SJCRH30 (cell line): ENCODE data around the gene SIGLEC8. TPM values are rescaled to one million over a fixed set of nuclear protein-coding genes. Genes with fewer than 3 reads are reported as not detected.
"Not testable (repeated sequence)": the region's sequence is repeated elsewhere in the genome, so short reads cannot be mapped to it uniquely, and the experiment has no call there.

Source experiments
- DNase-seq, 2 experiments: peaks; one replicate each; pipeline ENCODE4 v3.0.0-alpha.2; 2015 to 2020
- H3K27ac ChIP-seq: fragments of 250-450 bp; sonication (Bioruptor Pico); 2 replicates; pipeline ENCODE4 v1.5.1; 2020; ENCODE audit warnings: mild to moderate bottlenecking, moderate library complexity
- H3K27me3 ChIP-seq: fragments of 250-450 bp; sonication (Bioruptor Pico); 2 replicates; pipeline ENCODE4 v1.5.1; 2020; ENCODE audit warnings: mild to moderate bottlenecking, moderate library complexity
- H3K36me3 ChIP-seq: fragments of 250-450 bp; sonication (Bioruptor Pico); 2 replicates; pipeline ENCODE4 v1.5.1; 2020; ENCODE audit warnings: mild to moderate bottlenecking, moderate library complexity
- H3K4me1 ChIP-seq: fragments of 250-450 bp; sonication (Bioruptor Pico); 2 replicates; pipeline ENCODE4 v1.5.1; 2020; ENCODE audit warnings: mild to moderate bottlenecking, moderate library complexity
- H3K4me3 ChIP-seq: fragments of 250-450 bp; sonication (Bioruptor Pico); 2 replicates; pipeline ENCODE4 v1.5.1; 2020; ENCODE audit warnings: mild to moderate bottlenecking, moderate library complexity
- H3K9me3 ChIP-seq: fragments of 250-450 bp; sonication (Bioruptor Pico); replicated peaks from 2 replicates; pipeline ENCODE4 v1.5.1; 2020; ENCODE audit warnings: mild to moderate bottlenecking, moderate library complexity
- total RNA-seq: library from RNA; depleted of rRNA; stranded (reverse); fragments of >200 nt; shearing (Covaris generic); gene quantifications from 2 replicates; pipeline ENCODE4 v1.2.3, GENCODE V29; 2014

The SIGLEC8 gene
- total RNA-seq, 1 experiment from 2014 or later, result not detected

GRCh38 chr19:51463976-51464581, 5.8 kb upstream of the SIGLEC8 start:
- H3K27ac ChIP-seq, H3K27me3 ChIP-seq: not testable (repeated sequence)

GRCh38 chr19:51462681-51463080, 4.4 kb upstream of the SIGLEC8 start:
- Histone ChIP-seq H3K27me3 (no peaks in the 10 kb centered on the region), H3K4me3 (no peak overlapping the region), H3K4me1 (no peaks in the 10 kb centered on the region), H3K36me3 (no peaks in the 10 kb centered on the region), H3K27ac (no peak overlapping the region), H3K9me3 (no peaks in the 10 kb centered on the region)
- DNase-seq, result no peak

More at GRCh38 chr19:51463976-51464581, 5.8 kb upstream of the SIGLEC8 start:
- not testable (repeated sequence) for DNase-seq, H3K36me3 ChIP-seq, H3K9me3 ChIP-seq, H3K4me3 ChIP-seq, H3K4me1 ChIP-seq

DNA sequence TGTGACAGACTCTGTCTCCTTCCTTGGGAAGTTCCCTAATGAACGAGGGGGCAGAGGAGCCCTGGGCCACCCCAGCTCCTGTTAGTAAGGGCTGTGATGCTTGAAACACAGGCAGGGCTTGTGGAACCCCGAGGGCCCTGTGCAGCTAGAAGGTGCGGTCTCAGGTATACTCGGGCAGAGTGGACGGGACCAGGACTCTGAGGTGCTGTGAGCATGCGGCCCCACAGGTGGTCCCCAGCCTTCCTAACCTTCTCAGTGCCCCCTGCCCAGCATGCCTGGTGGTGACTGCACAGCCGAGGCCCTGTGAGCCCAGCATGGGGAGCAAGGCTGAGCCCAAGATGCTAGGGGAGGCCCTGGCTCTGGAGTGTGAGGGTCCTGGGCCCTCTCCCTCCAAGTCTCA, 4.0 kb upstream of the SIGLEC8 start:
- no peak overlapping the region for H3K27ac ChIP-seq
- H3K4me3 ChIP-seq, result no peak overlapping the region
- no peaks in the 10 kb centered on the region for H3K36me3 ChIP-seq
- no peaks in the 10 kb centered on the region for H3K27me3 ChIP-seq
- H3K9me3 ChIP-seq, result no peaks in the 10 kb centered on the region
- H3K4me1 ChIP-seq, result no peaks in the 10 kb centered on the region
- no peak for DNase-seq

- Histone ChIP-seq H3K36me3 (no peaks in the 10 kb centered on the region), H3K9me3 (no peaks in the 10 kb centered on the region), H3K27me3 (no peaks in the 10 kb centered on the region), H3K27ac (no peak overlapping the region), H3K4me1 (no peaks in the 10 kb centered on the region), H3K4me3 (no peak overlapping the region)
- DNase-seq, result no peak
Measured at GRCh38 chr19:51461723-51462161, 3.5 kb upstream of the SIGLEC8 start.

GRCh38 chr19:51460164-51460992, 2.1 kb upstream of the SIGLEC8 start:
- Histone ChIP-seq H3K4me1 (no peaks in the 10 kb centered on the region), H3K27ac (no peak overlapping the region), H3K9me3 (no peaks in the 10 kb centered on the region), H3K4me3 (peak overlapping the region; percentile 48), H3K36me3 (no peaks in the 10 kb centered on the region), H3K27me3 (no peaks in the 10 kb centered on the region)
- DNase-seq, result peak; percentile 37 to 50

- no peaks in the 10 kb centered on the region for H3K27me3 ChIP-seq
- no peak overlapping the region for H3K4me3 ChIP-seq
- DNase-seq, result no peak
- no peaks in the 10 kb centered on the region for H3K9me3 ChIP-seq
- H3K27ac ChIP-seq, result no peak overlapping the region
- no peaks in the 10 kb centered on the region for H3K36me3 ChIP-seq
- no peaks in the 10 kb centered on the region for H3K4me1 ChIP-seq
Measured at GRCh38 chr19:51458899-51459505, 748 bp upstream of the SIGLEC8 start.

GRCh38 chr19:51457351-51458013, 772 bp downstream of the SIGLEC8 start:
- H3K36me3 ChIP-seq, result no peaks in the 10 kb centered on the region
- no peaks in the 10 kb centered on the region for H3K9me3 ChIP-seq
- H3K4me3 ChIP-seq, result no peak overlapping the region
- DNase-seq, result no peak
- H3K27me3 ChIP-seq, result no peaks in the 10 kb centered on the region
- H3K4me1 ChIP-seq, result no peaks in the 10 kb centered on the region
- no peak overlapping the region for H3K27ac ChIP-seq

DNA sequence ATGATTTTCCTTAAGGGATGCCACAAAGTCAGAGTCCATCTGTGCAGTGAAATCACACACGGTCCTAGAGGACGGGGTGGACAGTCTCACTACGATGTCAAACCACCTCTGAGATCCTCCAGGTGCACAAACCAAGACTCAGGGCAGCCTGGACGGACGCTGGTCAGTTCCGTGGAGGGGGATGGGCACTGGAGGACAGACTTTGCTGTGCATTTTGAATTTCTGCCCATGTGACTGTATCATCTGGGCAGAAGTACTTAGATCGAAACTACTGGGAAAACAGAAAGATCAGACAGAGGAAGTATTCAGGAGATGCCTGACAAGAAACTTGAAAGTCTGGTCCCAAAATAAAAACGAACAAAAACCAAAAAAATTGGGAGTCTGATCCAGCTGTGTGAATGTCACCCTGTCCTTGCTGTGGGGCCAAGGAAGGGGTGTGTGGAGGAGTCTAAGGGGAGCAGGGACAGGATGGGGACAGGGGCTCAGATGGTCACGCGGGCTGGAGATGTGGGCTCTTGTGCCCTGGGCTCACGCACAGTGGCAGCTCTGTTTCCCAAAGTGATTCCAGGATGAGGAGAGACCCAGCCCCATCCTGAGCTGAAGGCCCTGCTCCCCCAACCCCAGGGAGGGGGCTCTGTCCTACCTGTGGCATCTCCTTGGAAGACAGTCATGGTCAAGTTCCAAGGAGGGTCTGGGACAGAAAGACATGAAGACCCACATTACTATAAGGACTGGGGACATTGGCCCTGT, 1.5 kb downstream of the SIGLEC8 start:
- no peaks in the 10 kb centered on the region for H3K4me1 ChIP-seq
- no peak overlapping the region for H3K27ac ChIP-seq
- no peak for DNase-seq
- no peaks in the 10 kb centered on the region for H3K27me3 ChIP-seq
- H3K9me3 ChIP-seq, result no peaks in the 10 kb centered on the region
- no peak overlapping the region for H3K4me3 ChIP-seq
- H3K36me3 ChIP-seq, result no peaks in the 10 kb centered on the region

DNA sequence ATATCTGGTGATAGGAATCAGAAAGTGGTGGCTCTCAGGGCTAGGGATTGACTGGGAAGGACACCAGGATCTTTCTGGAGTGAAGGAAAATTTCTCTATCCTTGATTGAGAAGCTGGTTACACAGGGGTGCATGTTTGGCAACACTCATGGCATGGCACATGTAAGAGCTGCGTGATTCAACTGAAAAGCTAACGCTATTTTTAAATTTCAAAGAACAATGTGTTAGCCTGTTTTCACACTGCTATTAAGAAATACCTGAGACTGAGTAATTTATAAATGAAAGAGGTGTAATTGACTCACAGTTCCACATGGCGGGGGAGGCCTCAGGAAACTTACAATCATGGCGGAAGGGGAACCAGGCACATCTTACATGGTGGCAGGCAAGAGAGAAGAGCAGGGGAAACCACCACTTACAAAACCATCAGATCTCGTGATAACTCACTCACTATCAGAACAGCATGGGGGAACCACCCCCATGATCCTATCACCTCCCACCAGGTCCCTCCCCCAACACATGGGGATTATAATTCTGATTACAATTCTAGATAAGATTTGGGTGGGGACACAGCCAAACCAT, 7.4 kb downstream of the SIGLEC8 start:
- DNase-seq, result no peak
- H3K36me3 ChIP-seq, result no peaks in the 10 kb centered on the region
- no peak overlapping the region for H3K27ac ChIP-seq

DNA sequence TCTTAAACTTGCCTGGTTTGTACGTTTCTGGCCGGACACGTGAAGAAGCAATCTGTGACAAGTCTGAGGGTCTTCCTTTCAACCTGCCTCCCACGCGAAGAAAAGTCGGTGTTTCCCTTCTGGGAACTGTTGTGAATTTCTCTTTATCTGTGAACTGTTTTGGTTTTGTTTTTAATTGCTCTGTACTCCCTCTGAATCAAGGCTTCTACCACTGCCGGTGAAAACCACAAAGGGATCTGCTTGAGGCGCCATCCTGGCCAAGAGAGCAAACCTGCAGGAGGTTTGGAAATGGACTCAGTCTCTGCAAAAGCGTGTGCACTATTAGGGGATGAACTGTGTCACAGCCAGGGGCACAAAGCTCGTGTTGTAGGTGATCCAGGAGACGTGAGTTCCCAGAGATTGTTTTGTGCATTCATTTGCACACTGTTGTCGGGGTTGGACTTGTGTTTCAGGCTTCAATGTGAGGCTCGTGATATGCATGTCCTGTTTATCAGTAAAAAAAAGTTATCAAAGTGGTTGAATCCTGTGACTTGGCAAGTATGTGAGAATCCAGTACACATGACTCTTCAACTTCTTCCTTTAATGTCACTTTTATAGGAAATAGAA, 9.7 kb downstream of the SIGLEC8 start:
- Histone ChIP-seq H3K4me1 (no peaks in the 10 kb centered on the region), H3K9me3 (no peaks in the 10 kb centered on the region), H3K4me3 (no peak overlapping the region), H3K36me3 (no peaks in the 10 kb centered on the region), H3K27me3 (no peaks in the 10 kb centered on the region), H3K27ac (no peak overlapping the region)
- no peak for DNase-seq

More for the DNA sequence above, 7.4 kb downstream of the SIGLEC8 start:
- Histone ChIP-seq H3K27me3 (no peaks in the 10 kb centered on the region), H3K9me3 (no peaks in the 10 kb centered on the region), H3K4me1 (no peaks in the 10 kb centered on the region), H3K4me3 (no peak overlapping the region)

GRCh38 chr19:51448011-51448410, 10.2 kb downstream of the SIGLEC8 start:
- no peaks in the 10 kb centered on the region for H3K27me3 ChIP-seq
- H3K36me3 ChIP-seq, result no peaks in the 10 kb centered on the region
- no peak for DNase-seq
- no peak overlapping the region for H3K27ac ChIP-seq
- H3K4me3 ChIP-seq, result no peak overlapping the region
- no peaks in the 10 kb centered on the region for H3K9me3 ChIP-seq
- H3K4me1 ChIP-seq, result no peaks in the 10 kb centered on the region

- not testable (repeated sequence) for H3K4me3 ChIP-seq
Measured at GRCh38 chr19:51447510-51447909, 10.7 kb downstream of the SIGLEC8 start.

DNA sequence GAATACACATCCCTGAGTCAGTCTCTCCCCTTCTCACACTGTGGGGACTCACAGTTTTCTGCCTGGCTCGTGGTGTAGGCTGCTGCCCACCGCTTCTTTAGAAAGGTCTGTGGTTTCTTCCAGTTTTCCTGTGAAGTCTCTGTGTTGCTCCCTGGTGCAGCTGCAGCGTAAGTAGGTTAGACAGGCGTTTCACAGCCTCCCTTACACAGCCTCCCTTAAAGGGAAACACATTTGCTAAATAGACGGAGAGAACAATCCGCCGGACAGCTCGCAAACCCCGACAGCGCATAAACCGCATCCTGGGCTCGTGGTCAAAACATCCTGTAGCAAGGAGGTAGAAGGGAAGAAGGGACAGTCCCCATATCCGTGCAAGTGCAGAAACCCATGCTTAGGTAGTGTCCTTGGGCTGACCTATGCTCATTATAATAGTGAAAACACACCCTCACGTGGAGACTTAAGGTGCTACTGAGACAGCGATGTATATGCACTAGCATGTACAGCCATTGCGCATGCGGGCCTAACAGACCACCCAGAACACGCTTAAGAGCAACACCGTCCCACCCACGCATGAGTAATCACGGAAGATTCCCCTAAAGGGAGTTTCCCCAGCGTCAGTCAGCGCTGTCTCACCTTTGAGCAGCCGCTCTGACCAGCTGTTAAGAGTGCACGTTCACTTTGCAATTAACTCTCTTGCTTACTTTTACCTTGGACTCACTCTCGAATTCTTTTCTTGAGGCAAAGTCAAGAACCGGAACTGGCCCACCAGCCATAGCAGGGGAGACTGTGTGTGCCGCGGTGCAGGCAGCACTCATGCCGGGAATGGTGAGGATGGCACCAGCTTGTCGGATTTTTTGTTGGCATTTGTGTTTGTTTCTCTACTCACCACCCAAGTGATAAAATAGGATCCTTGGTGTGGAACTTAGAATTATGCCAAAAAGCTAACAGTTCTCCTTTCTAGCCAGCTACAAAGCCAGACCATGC, 16.6 kb downstream of the SIGLEC8 start:
- DNase-seq, result no peak

More at GRCh38 chr19:51447510-51447909, 10.7 kb downstream of the SIGLEC8 start:
- not testable (repeated sequence) for H3K36me3 ChIP-seq, H3K27me3 ChIP-seq, H3K27ac ChIP-seq, H3K9me3 ChIP-seq, DNase-seq, H3K4me1 ChIP-seq

More for the DNA sequence above, 16.6 kb downstream of the SIGLEC8 start:
- no peak overlapping the region for H3K4me3 ChIP-seq
- no peaks in the 10 kb centered on the region for H3K9me3 ChIP-seq
- no peaks in the 10 kb centered on the region for H3K27me3 ChIP-seq
- H3K4me1 ChIP-seq, result no peaks in the 10 kb centered on the region
- H3K36me3 ChIP-seq, result no peaks in the 10 kb centered on the region
- no peak overlapping the region for H3K27ac ChIP-seq
